ENCODE data around the gene CACTIN.

The CACTIN gene

GRCh38 chr19:3620145-3620816 is 6.3 kb downstream of the CACTIN start:
- no peak for FAIRE-seq
- no peak for DNase-seq (ENCODE audit: insufficient read length, low spot score)
- no peak for TF ChIP-seq POLR2A (IDR thresholded peaks at IDR 0.05; ENCODE audit: low read depth, low read length)

DNA sequence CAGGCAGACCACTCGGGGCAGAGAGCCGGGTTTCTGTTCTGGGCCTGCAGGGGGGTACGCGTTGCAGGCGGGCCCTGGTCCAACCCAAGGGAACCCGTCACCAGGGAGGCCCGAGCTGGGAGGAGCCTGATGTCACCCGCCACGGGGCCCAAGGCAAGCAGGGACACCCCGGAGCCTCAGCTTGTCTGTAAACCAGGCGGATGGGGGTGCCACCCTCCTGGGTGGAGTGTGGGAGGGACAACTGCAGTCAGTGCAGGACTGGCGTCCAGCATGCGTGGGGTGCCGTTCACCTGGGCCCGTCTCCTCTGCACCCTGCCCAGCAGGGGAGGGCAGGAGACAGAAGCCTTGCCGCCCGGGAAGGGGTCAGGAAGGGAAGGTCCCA is 7.0 kb downstream of the CACTIN start:
- TF ChIP-seq POLR2A (IDR thresholded peaks at IDR 0.05; ENCODE audit: low read depth, low read length) = no peak
- no peak for DNase-seq (ENCODE audit: insufficient read length, low spot score)
- FAIRE-seq = no peak

- DNase-seq (ENCODE audit: insufficient read length, low spot score) (no peak), FAIRE-seq (no peak)
- no peak for TF ChIP-seq POLR2A (IDR thresholded peaks at IDR 0.05; ENCODE audit: low read depth, low read length)
Observed at GRCh38 chr19:3618811-3619630, 7.6 kb downstream of the CACTIN start.

DNA sequence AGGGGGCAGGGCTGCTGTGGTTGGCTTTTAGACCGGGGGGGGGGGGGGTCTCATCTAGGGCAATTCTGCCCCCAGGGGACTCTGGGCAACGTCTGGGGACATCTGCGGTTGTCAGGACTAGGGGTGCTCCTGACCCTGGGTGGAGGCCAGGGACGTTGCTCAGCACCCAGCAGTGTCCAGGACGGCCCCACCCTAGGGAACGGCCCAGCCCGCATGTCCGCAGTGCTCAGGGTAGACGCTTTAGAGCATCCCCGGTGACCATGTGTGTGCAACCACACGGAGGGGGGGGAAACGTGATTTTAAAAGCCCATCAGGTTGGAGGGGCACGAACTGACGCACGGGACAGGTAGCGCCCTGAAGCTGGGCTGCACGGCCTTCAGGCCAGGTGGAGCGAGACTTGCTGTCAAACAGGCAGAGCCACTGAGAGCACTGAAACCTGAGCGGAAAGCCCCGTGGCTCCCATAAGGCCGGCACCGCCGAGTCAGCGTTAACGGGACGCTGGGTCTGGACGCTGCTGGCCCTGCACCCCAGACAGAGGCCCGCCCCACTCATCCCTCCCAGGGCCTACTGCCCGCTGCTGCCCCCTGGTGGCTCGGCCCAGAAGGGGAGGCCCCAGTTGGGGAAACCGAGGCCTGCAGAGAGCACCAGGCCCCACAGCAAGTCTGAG is 8.3 kb downstream of the CACTIN start:
- TF ChIP-seq POLR2A (IDR thresholded peaks at IDR 0.05; ENCODE audit: low read depth, low read length) = no peak
- DNase-seq (ENCODE audit: insufficient read length, low spot score) = no peak
- FAIRE-seq = no peak

GRCh38 chr19:3617463-3617862 is 9.1 kb downstream of the CACTIN start:
- FAIRE-seq (no peak), DNase-seq (ENCODE audit: insufficient read length, low spot score) (no peak)
- no peak for TF ChIP-seq POLR2A (IDR thresholded peaks at IDR 0.05; ENCODE audit: low read depth, low read length)

DNA sequence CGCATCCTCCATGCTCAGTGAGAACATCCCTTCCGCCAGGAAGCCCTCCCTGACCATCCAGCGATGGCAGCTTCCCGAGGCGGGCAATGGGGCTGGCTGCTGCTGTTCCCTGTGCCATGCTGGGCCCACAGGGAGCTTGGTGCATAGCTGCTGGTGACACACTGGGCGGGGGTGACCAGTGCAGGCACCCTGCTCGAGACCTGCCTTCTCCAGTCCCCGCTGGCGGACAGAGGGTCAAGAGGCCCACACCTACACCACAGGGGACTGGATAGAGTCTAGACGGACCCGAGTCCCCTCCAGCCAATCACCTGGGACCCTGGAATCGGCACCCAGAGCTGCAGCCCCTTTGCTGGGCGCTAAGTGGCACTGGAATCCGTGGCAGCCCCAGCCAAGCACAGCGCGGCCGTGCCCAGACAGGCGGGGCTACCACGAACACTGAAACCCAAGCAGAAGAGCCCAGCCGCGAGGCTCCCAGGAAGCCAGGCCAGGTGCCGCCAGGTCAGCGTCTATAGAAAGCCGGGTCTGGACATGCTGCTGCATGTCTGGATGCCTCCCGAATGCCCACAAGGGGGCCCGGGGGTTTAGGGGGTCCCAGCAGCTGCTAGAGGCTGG is 11.0 kb downstream of the CACTIN start:
- FAIRE-seq (no peak), DNase-seq (ENCODE audit: insufficient read length, low spot score) (no peak)
- no peak for TF ChIP-seq POLR2A (IDR thresholded peaks at IDR 0.05; ENCODE audit: low read depth, low read length)

- TF ChIP-seq POLR2A (IDR thresholded peaks at IDR 0.05; ENCODE audit: low read depth, low read length) = no peak
- FAIRE-seq (no peak), DNase-seq (ENCODE audit: insufficient read length, low spot score) (no peak)
Observed at GRCh38 chr19:3614858-3615505, 11.6 kb downstream of the CACTIN start.

DNA sequence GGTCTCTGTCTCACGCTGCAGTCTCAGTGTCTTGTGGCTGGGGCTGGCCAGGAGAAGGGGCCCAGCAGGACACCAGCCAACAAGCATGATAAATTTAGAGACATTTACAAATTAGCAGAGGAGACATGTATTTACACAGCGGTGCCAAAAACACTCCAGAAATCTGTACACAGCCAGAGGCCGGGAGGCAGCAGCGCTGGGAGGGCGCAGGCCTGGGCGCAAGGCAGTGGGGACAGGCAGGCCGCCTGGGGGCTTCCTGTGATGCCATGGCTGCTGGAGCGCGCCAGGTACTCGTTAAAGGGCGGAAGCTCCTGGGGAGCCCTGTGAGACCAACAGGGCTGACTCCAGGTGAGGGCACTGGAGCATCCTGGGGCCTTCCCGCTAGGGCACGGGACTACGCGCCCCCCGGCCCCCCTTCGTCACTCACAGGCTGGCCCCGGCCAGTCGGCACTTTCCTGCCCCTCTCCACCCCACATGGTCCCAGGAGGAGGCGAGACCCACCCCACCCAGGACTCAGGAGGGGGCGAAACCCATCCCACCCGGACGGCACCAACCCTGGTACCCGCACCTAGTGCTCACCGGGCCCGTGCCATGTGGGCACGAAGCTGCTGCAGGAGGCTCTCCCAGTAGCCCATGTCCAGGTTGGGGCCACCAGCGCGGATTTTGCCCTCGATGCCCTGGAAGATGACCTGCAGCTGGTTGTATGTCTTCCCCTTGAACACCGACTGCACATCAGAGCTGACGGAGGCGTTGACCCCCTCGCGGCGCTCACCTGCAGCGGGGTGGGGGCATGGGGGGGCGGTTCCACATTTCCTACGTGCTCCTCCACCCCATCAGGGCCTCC is 12.6 kb downstream of the CACTIN start:
- no peak for DNase-seq (ENCODE audit: insufficient read length, low spot score)
- FAIRE-seq = no peak
- no peak for TF ChIP-seq POLR2A (IDR thresholded peaks at IDR 0.05; ENCODE audit: low read depth, low read length)

- no peak for FAIRE-seq
- TF ChIP-seq POLR2A (IDR thresholded peaks at IDR 0.05; ENCODE audit: low read depth, low read length) = no peak
- DNase-seq (ENCODE audit: insufficient read length, low spot score) = no peak
Observed at GRCh38 chr19:3612901-3613741, 13.5 kb downstream of the CACTIN start.

GRCh38 chr19:3612330-3612729 is 14.3 kb downstream of the CACTIN start:
- no peak for FAIRE-seq
- TF ChIP-seq POLR2A (IDR thresholded peaks at IDR 0.05; ENCODE audit: low read depth, low read length) = no peak

DNA sequence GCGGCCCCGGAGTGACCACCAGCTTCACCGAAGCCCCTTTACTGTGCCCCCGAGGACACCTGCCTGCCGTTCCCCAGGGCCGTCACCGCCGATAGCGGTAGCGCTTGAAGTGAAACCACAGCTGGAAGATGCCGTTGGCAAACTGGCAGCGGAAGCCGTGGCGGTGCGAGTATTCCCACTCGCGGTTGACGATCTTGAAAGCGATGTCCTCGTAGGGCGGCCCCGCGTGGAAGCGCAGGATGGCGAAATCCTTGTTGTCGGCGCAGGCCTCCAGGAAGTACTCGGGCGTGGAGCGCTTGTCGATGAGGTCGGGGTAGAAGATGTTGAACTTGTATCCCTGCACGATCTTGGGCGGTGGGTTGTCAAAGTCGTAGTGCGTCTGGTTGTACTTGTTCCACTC is 14.7 kb downstream of the CACTIN start:
- TF ChIP-seq POLR2A (IDR thresholded peaks at IDR 0.05; ENCODE audit: low read depth, low read length) = no peak
- FAIRE-seq (no peak), DNase-seq (ENCODE audit: insufficient read length, low spot score) (no peak)

More at GRCh38 chr19:3612330-3612729, 14.3 kb downstream of the CACTIN start:
- DNase-seq (ENCODE audit: insufficient read length, low spot score) = no peak

All from H54 (cell line).